ENCODE data around the gene BLMH. TPM values are rescaled to one million over a fixed set of nuclear protein-coding genes. Genes with fewer than 3 reads are reported as not detected.
"Not testable (repeated sequence)": the region's sequence is repeated elsewhere in the genome, so short reads cannot be mapped to it uniquely, and the experiment has no call there.

Gene BLMH
- total RNA-seq, 1 donor from 2014 or later, result 49.5 TPM

DNA sequence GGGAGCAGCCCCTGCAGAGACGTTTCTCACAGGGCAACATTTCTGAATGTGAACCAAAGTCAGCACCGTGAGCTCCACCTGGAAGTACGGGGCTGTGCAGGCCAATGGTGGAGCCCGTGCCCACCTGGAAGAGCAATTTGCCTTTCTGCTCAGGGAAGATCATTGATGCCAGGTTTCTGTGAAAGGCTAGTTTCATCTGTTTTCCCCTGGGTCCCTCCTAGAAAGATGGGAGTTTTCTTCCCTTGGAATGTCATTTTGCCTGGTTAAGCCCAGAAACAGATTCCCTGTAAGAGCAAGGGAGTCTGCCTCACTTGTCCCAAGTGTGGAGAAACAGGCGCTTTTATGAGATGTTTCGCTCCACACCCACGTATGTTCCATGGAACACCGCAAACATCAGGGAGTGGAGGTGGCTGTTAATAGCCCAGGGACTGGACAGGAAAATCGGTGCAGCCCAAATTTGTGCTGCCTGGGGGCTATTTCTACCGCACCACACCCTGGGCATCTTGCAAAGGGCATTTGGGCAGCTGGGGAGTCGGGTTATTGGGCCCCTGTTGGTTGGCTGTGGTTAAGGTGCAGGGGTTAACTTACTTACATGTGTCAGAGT, 58.8 kb downstream of the BLMH start:
- Mint-ChIP-seq H3K36me3 (ENCODE audit: low read depth) (no peaks in the 10 kb centered on the region), H3K9me3 (ENCODE audit: low read depth) (no peaks in the 10 kb centered on the region), H3K27me3 (ENCODE audit: low read depth) (peaks cover 50% of the 10 kb centered on the region), H3K27ac (ENCODE audit: unreplicated experiment) (no peak overlapping the region), H3K4me1 (ENCODE audit: low read depth) (peaks cover 14% of the 10 kb centered on the region), H3K4me3 (ENCODE audit: unreplicated experiment) (no peak overlapping the region)
- no peak for DNase-seq (ENCODE audit: low spot score)
- no peak for TF ChIP-seq CTCF (IDR thresholded peaks at IDR 0.05)

GRCh38 chr17:30232015-30232823, 59.5 kb downstream of the BLMH start:
- no peak for TF ChIP-seq CTCF (IDR thresholded peaks at IDR 0.05)
- no peak for DNase-seq (ENCODE audit: low spot score)
- no peaks in the 10 kb centered on the region for H3K36me3 Mint-ChIP-seq (ENCODE audit: low read depth)
- no peaks in the 10 kb centered on the region for H3K9me3 Mint-ChIP-seq (ENCODE audit: low read depth)
- peaks cover 47% of the 10 kb centered on the region for H3K27me3 Mint-ChIP-seq (ENCODE audit: low read depth)
- H3K27ac Mint-ChIP-seq (ENCODE audit: unreplicated experiment), result peak overlapping the region; percentile 41
- no peak overlapping the region for H3K4me3 Mint-ChIP-seq (ENCODE audit: unreplicated experiment)
- peaks cover 17% of the 10 kb centered on the region for H3K4me1 Mint-ChIP-seq (ENCODE audit: low read depth)

- peaks cover 44% of the 10 kb centered on the region for H3K27me3 Mint-ChIP-seq (ENCODE audit: low read depth)
Measured at GRCh38 chr17:30230596-30231125, 61.1 kb downstream of the BLMH start.

GRCh38 chr17:30230009-30230408, 61.7 kb downstream of the BLMH start:
- H3K4me3 Mint-ChIP-seq (ENCODE audit: unreplicated experiment); H3K36me3 Mint-ChIP-seq (ENCODE audit: low read depth); H3K9me3 Mint-ChIP-seq (ENCODE audit: low read depth); H3K27ac Mint-ChIP-seq (ENCODE audit: unreplicated experiment); DNase-seq (ENCODE audit: low spot score): not testable (repeated sequence)
- peaks cover 41% of the 10 kb centered on the region for H3K27me3 Mint-ChIP-seq (ENCODE audit: low read depth)
- H3K4me1 Mint-ChIP-seq (ENCODE audit: low read depth), result peaks cover 20% of the 10 kb centered on the region

More at GRCh38 chr17:30230596-30231125, 61.1 kb downstream of the BLMH start:
- DNase-seq (ENCODE audit: low spot score), result no peak
- Mint-ChIP-seq H3K4me1 (ENCODE audit: low read depth) (peaks cover 14% of the 10 kb centered on the region), H3K9me3 (ENCODE audit: low read depth) (no peaks in the 10 kb centered on the region), H3K27ac (ENCODE audit: unreplicated experiment) (no peak overlapping the region), H3K4me3 (ENCODE audit: unreplicated experiment) (no peak overlapping the region), H3K36me3 (ENCODE audit: low read depth) (no peaks in the 10 kb centered on the region)
- TF ChIP-seq CTCF (IDR thresholded peaks at IDR 0.05), result no peak

- Mint-ChIP-seq H3K27ac (ENCODE audit: unreplicated experiment) (no peak overlapping the region), H3K36me3 (ENCODE audit: low read depth) (no peaks in the 10 kb centered on the region), H3K9me3 (ENCODE audit: low read depth) (no peaks in the 10 kb centered on the region), H3K4me1 (ENCODE audit: low read depth) (peaks cover 23% of the 10 kb centered on the region), H3K4me3 (ENCODE audit: unreplicated experiment) (no peak overlapping the region), H3K27me3 (ENCODE audit: low read depth) (peaks cover 32% of the 10 kb centered on the region)
- DNase-seq (ENCODE audit: low spot score), result no peak
- TF ChIP-seq CTCF (IDR thresholded peaks at IDR 0.05), result no peak
Measured at GRCh38 chr17:30229012-30229411, 62.7 kb downstream of the BLMH start.
